Measurements from ENCODE around the gene PTPRM.

Gene PTPRM

GRCh38 chr18:8235894-8236293 is 668.8 kb downstream of the PTPRM start:
- no peak overlapping the region for H3K4me3 ChIP-seq (ENCODE audit: low read length)
- no peak overlapping the region for H3K4me2 ChIP-seq (ENCODE audit: low read depth, low read length)

GRCh38 chr18:8238507-8238906 is 671.4 kb downstream of the PTPRM start:
- H3K36me3 ChIP-seq (replicated peaks; ENCODE audit: insufficient read depth, low read length): no peaks in the 10 kb centered on the region
- H3K27me3 ChIP-seq (replicated peaks; ENCODE audit: insufficient read depth, low read length): no peaks in the 10 kb centered on the region
- no peak overlapping the region for H2AFZ ChIP-seq (ENCODE audit: low read length)
- no peaks in the 10 kb centered on the region for H3K79me2 ChIP-seq (ENCODE audit: low read length)
- H3K4me1 ChIP-seq (ENCODE audit: low read length): no peaks in the 10 kb centered on the region
- no peak for DNase-seq
- H3F3A ChIP-seq (ENCODE audit: insufficient read depth, low read length): no peaks in the 10 kb centered on the region
- H3K4me2 ChIP-seq (ENCODE audit: low read depth, low read length): no peak overlapping the region
- TF ChIP-seq EZH2phosphoT487 (IDR thresholded peaks at IDR 0.05; ENCODE audit: low read length): no peak
- no peak for TF ChIP-seq CTCF (IDR thresholded peaks at IDR 0.05; ENCODE audit: low read length)
- no peak for TF ChIP-seq EZH2 (optimal IDR thresholded peaks at IDR 0.05; ENCODE audit: low read depth, low read length)
- no peak overlapping the region for H3K4me3 ChIP-seq (ENCODE audit: low read length)
- no peaks in the 10 kb centered on the region for H4K20me1 ChIP-seq (ENCODE audit: insufficient read depth, low read length)
- H3K9me3 ChIP-seq (replicated peaks; ENCODE audit: insufficient read depth, low read length): no peaks in the 10 kb centered on the region
- no peak overlapping the region for H3K27ac ChIP-seq (ENCODE audit: low read length)
- H3K9ac ChIP-seq (ENCODE audit: low read length): no peak overlapping the region
- H3K9me2 ChIP-seq (replicated peaks; ENCODE audit: insufficient read depth, low read length): no peaks in the 10 kb centered on the region

More at GRCh38 chr18:8235894-8236293, 668.8 kb downstream of the PTPRM start:
- Histone ChIP-seq H3F3A (ENCODE audit: insufficient read depth, low read length) (no peaks in the 10 kb centered on the region), H4K20me1 (ENCODE audit: insufficient read depth, low read length) (no peaks in the 10 kb centered on the region), H2AFZ (ENCODE audit: low read length) (no peak overlapping the region), H3K9me3 (replicated peaks; ENCODE audit: insufficient read depth, low read length) (no peaks in the 10 kb centered on the region), H3K9ac (ENCODE audit: low read length) (no peak overlapping the region), H3K27me3 (replicated peaks; ENCODE audit: insufficient read depth, low read length) (no peaks in the 10 kb centered on the region), H3K79me2 (ENCODE audit: low read length) (no peaks in the 10 kb centered on the region), H3K9me2 (replicated peaks; ENCODE audit: insufficient read depth, low read length) (no peaks in the 10 kb centered on the region), H3K27ac (ENCODE audit: low read length) (no peak overlapping the region), H3K36me3 (replicated peaks; ENCODE audit: insufficient read depth, low read length) (no peaks in the 10 kb centered on the region), H3K4me1 (ENCODE audit: low read length) (no peaks in the 10 kb centered on the region)
- no peak for DNase-seq
- TF ChIP-seq EZH2phosphoT487 (IDR thresholded peaks at IDR 0.05; ENCODE audit: low read length) (no peak), CTCF (IDR thresholded peaks at IDR 0.05; ENCODE audit: low read length) (no peak), EZH2 (optimal IDR thresholded peaks at IDR 0.05; ENCODE audit: low read depth, low read length) (no peak)

GRCh38 chr18:8241731-8242130 is 674.6 kb downstream of the PTPRM start:
- no peak for TF ChIP-seq CTCF (IDR thresholded peaks at IDR 0.05; ENCODE audit: low read length)
- no peak for TF ChIP-seq EZH2phosphoT487 (IDR thresholded peaks at IDR 0.05; ENCODE audit: low read length)
- no peak for TF ChIP-seq EZH2 (optimal IDR thresholded peaks at IDR 0.05; ENCODE audit: low read depth, low read length)
- no peaks in the 10 kb centered on the region for H3F3A ChIP-seq (ENCODE audit: insufficient read depth, low read length)
- H3K4me2 ChIP-seq (ENCODE audit: low read depth, low read length): no peak overlapping the region
- H3K9ac ChIP-seq (ENCODE audit: low read length): no peak overlapping the region
- H3K27ac ChIP-seq (ENCODE audit: low read length): no peak overlapping the region
- no peaks in the 10 kb centered on the region for H3K9me3 ChIP-seq (replicated peaks; ENCODE audit: insufficient read depth, low read length)
- no peak for DNase-seq
- H3K36me3 ChIP-seq (replicated peaks; ENCODE audit: insufficient read depth, low read length): no peaks in the 10 kb centered on the region
- H4K20me1 ChIP-seq (ENCODE audit: insufficient read depth, low read length): no peaks in the 10 kb centered on the region
- no peak overlapping the region for H3K4me3 ChIP-seq (ENCODE audit: low read length)
- H3K79me2 ChIP-seq (ENCODE audit: low read length): no peaks in the 10 kb centered on the region
- no peak overlapping the region for H2AFZ ChIP-seq (ENCODE audit: low read length)
- H3K4me1 ChIP-seq (ENCODE audit: low read length): no peaks in the 10 kb centered on the region
- H3K9me2 ChIP-seq (replicated peaks; ENCODE audit: insufficient read depth, low read length): no peaks in the 10 kb centered on the region
- H3K27me3 ChIP-seq (replicated peaks; ENCODE audit: insufficient read depth, low read length): no peaks in the 10 kb centered on the region
